A673 (cell line): Measurements from ENCODE around the gene TMEM208. TPM values are rescaled to one million over a fixed set of nuclear protein-coding genes. Genes with fewer than 3 reads are reported as not detected.

Experiments used
- BruUV-seq: library from RNA; stranded (reverse); fragments of 400-500 nt; replicated peaks from 2 replicates; lab custom pipeline; 2021; lab: Mats Ljungman, UMichigan
- CTCF ChIA-PET: fragments of 300-600 bp; sonication (Branson Sonifier 250); formaldehyde crosslinking; loops from one replicate; lab custom pipeline; 2022; ENCODE audit warnings: antibody characterized with exemption; lab: Charles Lee
- POLR2A ChIA-PET: fragments of 300-600 bp; sonication (Branson Sonifier 250); formaldehyde crosslinking; loops from one replicate; lab custom pipeline; 2022; ENCODE audit warnings: antibody characterized with exemption; ENCODE audit not compliant: low non-redundant PET; lab: Charles Lee
- DNase-seq: peaks from one replicate; pipeline ENCODE4 v3.0.0-alpha.2; 2015; ENCODE audit warnings: low spot score
- H3K27ac ChIP-seq: fragments of 200-600 bp; sonication (generic); 2 replicates; pipeline ENCODE4 v1.5.1; 2016; ENCODE audit warnings: mixed run types, low read depth, mild to moderate bottlenecking, mixed read lengths, antibody characterized with exemption, low read length; ENCODE audit not compliant: poor library complexity, severe bottlenecking
- H3K27me3 ChIP-seq: fragments of 200-600 bp; sonication (generic); replicated peaks from 2 replicates; pipeline ENCODE4 v1.6.1; 2017; ENCODE audit warnings: mixed run types, low read depth, mild to moderate bottlenecking, mixed read lengths, antibody characterized with exemption, low read length; ENCODE audit not compliant: insufficient read depth, poor library complexity
- H3K36me3 ChIP-seq: fragments of 200-600 bp; sonication (generic); 2 replicates; pipeline ENCODE4 v1.6.1; 2016; ENCODE audit warnings: mixed run types, mild to moderate bottlenecking, mixed read lengths, antibody characterized with exemption, low read length; ENCODE audit not compliant: insufficient read depth, poor library complexity, severe bottlenecking
- H3K4me1 ChIP-seq: fragments of 200-600 bp; sonication (generic); 2 replicates; pipeline ENCODE4 v1.6.1; 2017; ENCODE audit warnings: mixed run types, mild to moderate bottlenecking, mixed read lengths, antibody characterized with exemption, low read length; ENCODE audit not compliant: insufficient read depth, poor library complexity, severe bottlenecking
- H3K4me3 ChIP-seq: fragments of 200-600 bp; sonication (generic); 2 replicates; pipeline ENCODE4 v1.5.1; 2016; ENCODE audit warnings: low read depth, mixed run types, mild to moderate bottlenecking, mixed read lengths, low read length; ENCODE audit not compliant: poor library complexity, severe bottlenecking
- H3K9me3 ChIP-seq: fragments of 200-600 bp; sonication (generic); 2 replicates; pipeline ENCODE4 v1.6.1; 2016; ENCODE audit warnings: mixed run types, low read depth, mild to moderate bottlenecking, mixed read lengths, antibody characterized with exemption, low read length; ENCODE audit not compliant: poor library complexity, severe bottlenecking
- CTCF ChIP-seq: fragments of 300-800, 200-600 bp; sonication (generic); conservative IDR thresholded peaks from 2 replicates; pipeline ENCODE4 v1.5.1; 2017; ENCODE audit warnings: low read depth, mild to moderate bottlenecking, antibody characterized with exemption, low read length, moderate library complexity, mixed read lengths
- EZH2 ChIP-seq: fragments of 200-600 bp; sonication (generic); IDR thresholded peaks from 2 replicates; pipeline ENCODE4 v1.6.1; 2017; ENCODE audit warnings: borderline replicate concordance, low read depth, mild to moderate bottlenecking, mixed read lengths, antibody characterized with exemption, low read length; ENCODE audit not compliant: poor library complexity, severe bottlenecking
- intact Hi-C: fragments of 100-400 bp; cut with micrococcal nuclease; formaldehyde crosslinking; loops from one replicate; pipeline ENCODE4 v1.10.0; 2022; ENCODE audit not compliant: unreplicated experiment
- total RNA-seq: library from RNA; stranded (reverse); gene quantifications from 2 replicates; pipeline ENCODE4 v1.2.3, GENCODE V29; 2021

Gene TMEM208
- total RNA-seq, 1 experiment from 2014 or later: 38.2 TPM

GRCh38 chr16:67201411-67202345 lies 25.3 kb upstream of the TMEM208 start:
- no TSS peak for BruUV-seq
- no peak for TF ChIP-seq CTCF
- TF ChIP-seq EZH2: no peak
- no peaks in the 10 kb centered on the region for H3K9me3 ChIP-seq
- H3K27me3 ChIP-seq: no peaks in the 10 kb centered on the region
- intact Hi-C loops: no loop called here
- H3K36me3 ChIP-seq: peaks cover 37% of the 10 kb centered on the region
- no peak for DNase-seq
- CTCF ChIA-PET: interaction anchor here (0.6 kb wide), 1 partner anchor 171 kb away, joined by 13 read pairs; no protein-coding TSS in a partner anchor
- H3K4me1 ChIP-seq: no peaks in the 10 kb centered on the region
- POLR2A ChIA-PET: no interaction called here
- H3K27ac ChIP-seq: no peak overlapping the region
- no peak overlapping the region for H3K4me3 ChIP-seq

- Histone ChIP-seq H3K27me3 (no peaks in the 10 kb centered on the region), H3K4me1 (no peaks in the 10 kb centered on the region), H3K4me3 (no peak overlapping the region), H3K9me3 (no peaks in the 10 kb centered on the region), H3K36me3 (peaks cover 30% of the 10 kb centered on the region), H3K27ac (no peak overlapping the region)
- ChIA-PET POLR2A (interaction anchor here (0.6 kb wide), 1 partner anchor 460 kb away, joined by 3 read pairs; no protein-coding TSS in a partner anchor), CTCF (interaction anchor here (0.6 kb wide), 1 partner anchor 170 kb away, joined by 13 read pairs; no protein-coding TSS in a partner anchor)
- no peak for TF ChIP-seq EZH2
- no peak for TF ChIP-seq CTCF
- BruUV-seq: no TSS peak
- intact Hi-C loops: no loop called here
- no peak for DNase-seq
These were observed 24.5 kb upstream of the TMEM208 start for GRCh38 chr16:67202426-67202825.

GRCh38 chr16:67202956-67203493 lies 23.9 kb upstream of the TMEM208 start:
- no TSS peak for BruUV-seq
- CTCF ChIA-PET: no interaction called here

More at GRCh38 chr16:67202956-67203493, 23.9 kb upstream of the TMEM208 start:
- POLR2A ChIA-PET: interaction anchor here (0.6 kb wide), 1 partner anchor 461 kb away, joined by 3 read pairs; no protein-coding TSS in a partner anchor
- Histone ChIP-seq H3K4me1 (no peaks in the 10 kb centered on the region), H3K27ac (no peak overlapping the region), H3K36me3 (peaks cover 25% of the 10 kb centered on the region), H3K9me3 (no peaks in the 10 kb centered on the region), H3K4me3 (no peak overlapping the region), H3K27me3 (no peaks in the 10 kb centered on the region)
- TF ChIP-seq CTCF (no peak), EZH2 (no peak)
- intact Hi-C loops: no loop called here
- DNase-seq: no peak
